ENCODE measurements around the gene TMEM170B.

GRCh38 chr6:11598687-11599086 lies 61.1 kb downstream of the TMEM170B start:
- TF ChIP-seq, protein P1, sequence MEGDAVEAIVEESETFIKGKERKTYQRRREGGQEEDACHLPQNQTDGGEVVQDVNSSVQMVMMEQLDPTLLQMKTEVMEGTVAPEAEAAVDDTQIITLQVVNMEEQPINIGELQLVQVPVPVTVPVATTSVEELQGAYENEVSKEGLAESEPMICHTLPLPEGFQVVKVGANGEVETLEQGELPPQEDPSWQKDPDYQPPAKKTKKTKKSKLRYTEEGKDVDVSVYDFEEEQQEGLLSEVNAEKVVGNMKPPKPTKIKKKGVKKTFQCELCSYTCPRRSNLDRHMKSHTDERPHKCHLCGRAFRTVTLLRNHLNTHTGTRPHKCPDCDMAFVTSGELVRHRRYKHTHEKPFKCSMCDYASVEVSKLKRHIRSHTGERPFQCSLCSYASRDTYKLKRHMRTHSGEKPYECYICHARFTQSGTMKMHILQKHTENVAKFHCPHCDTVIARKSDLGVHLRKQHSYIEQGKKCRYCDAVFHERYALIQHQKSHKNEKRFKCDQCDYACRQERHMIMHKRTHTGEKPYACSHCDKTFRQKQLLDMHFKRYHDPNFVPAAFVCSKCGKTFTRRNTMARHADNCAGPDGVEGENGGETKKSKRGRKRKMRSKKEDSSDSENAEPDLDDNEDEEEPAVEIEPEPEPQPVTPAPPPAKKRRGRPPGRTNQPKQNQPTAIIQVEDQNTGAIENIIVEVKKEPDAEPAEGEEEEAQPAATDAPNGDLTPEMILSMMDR (IDR thresholded peaks at IDR 0.05): no peak
- TF ChIP-seq EP300 (IDR thresholded peaks at IDR 0.05): no peak
